HG02623 (cell line): ENCODE results near the gene SPRED3.
"Not testable (repeated sequence)": the region's sequence is repeated elsewhere in the genome, so short reads cannot be mapped to it uniquely, and the experiment has no call there.

Source experiments
- ATAC-seq: cut with Tn5 transposase; IDR thresholded peaks from one replicate; pipeline ENCODE4 v1.9.1; 2021; ENCODE audit warnings: moderate library complexity; ENCODE audit not compliant: unreplicated experiment

The SPRED3 gene

DNA sequence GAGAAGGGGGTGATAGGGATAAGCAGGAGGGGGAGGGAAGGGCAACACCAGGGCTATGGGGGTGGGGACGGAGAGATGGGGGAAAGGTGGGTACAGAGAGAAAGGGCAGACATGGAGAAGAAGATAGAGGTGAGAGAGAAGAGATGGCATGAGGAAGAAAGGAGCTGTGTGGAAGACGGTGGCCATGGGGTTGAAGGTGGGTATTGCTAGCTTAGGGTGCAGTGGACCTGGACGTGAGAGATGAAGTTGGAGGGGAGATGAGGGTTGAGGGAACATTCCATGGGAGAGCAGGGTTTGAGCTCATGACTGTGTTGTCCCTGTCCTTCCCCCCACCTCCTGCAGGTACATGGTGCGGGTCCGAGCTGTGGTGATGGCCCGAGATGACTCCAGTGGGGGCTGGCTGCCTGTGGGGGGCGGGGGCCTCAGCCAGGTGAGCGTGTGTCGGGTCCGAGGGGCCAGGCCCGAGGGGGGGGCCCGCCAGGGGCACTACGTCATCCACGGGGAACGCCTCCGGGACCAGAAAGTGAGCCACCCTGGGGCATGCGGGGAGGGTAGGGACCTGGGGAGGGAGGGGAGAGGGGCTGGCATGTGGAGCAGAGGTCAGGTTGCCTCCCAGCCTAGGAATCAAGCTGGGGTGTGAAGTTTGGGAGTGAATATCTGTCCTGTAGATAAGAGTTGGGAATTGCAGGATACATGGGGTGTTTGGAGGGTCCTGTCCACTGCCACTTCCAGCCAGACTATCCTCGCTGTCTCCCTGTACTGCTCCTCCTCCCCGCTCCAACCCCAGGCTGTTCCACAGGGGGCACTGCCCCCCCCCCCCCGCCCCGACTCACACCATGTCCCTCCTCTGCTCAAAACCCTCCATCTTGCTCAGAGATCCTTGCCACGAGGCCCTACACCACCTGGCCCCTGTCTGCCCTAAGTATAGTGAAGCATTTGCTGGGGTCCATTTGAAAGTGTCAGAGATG is 1.7 kb downstream of the SPRED3 start:
- ATAC-seq, result no peak

GRCh38 chr19:38391911-38392464 is 3.5 kb downstream of the SPRED3 start:
- ATAC-seq, result no peak

GRCh38 chr19:38392707-38393308 is 4.3 kb downstream of the SPRED3 start:
- ATAC-seq, result no peak

DNA sequence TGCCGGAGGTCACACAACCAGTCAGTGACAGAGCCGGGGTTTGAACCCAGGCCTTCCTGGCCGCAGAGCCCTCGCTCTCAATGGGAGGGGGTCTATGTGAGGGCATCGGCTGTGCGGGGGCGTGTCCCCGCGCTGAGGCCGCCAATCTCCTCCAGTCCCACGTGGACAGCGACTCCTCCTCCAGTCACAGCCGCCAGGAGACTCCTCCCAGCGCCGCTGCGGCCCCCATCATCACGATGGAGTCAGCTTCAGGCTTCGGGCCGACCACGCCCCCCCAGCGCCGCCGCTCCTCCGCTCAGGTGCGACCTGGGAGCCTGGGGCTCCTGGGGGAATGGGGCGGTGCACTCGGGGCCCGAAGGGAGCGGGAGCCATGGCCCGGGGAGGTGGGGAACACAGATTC is 6.0 kb downstream of the SPRED3 start:
- ATAC-seq, result no peak

- no peak for ATAC-seq
Observed at GRCh38 chr19:38395381-38396114, 7.1 kb downstream of the SPRED3 start.

DNA sequence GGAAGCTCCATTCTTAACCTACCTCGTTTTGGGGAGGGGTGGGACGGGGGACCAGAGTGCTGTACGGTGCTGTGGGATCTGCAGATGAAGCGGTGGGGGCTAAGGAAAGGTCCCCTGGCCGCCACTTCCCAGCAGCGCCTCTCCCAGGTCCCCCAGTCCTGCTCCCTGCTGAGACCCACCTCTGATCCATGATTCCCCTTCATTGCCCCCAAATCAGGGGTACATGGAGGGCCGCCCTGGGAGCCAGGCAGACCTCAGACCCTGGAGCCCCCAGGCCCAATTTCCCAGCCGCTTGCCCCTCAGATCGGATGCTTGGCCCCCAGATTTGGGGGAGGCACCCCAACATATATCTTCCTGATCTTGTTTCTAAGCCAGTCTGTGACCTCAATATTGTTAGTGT is 10.6 kb downstream of the SPRED3 start:
- no peak for ATAC-seq

DNA sequence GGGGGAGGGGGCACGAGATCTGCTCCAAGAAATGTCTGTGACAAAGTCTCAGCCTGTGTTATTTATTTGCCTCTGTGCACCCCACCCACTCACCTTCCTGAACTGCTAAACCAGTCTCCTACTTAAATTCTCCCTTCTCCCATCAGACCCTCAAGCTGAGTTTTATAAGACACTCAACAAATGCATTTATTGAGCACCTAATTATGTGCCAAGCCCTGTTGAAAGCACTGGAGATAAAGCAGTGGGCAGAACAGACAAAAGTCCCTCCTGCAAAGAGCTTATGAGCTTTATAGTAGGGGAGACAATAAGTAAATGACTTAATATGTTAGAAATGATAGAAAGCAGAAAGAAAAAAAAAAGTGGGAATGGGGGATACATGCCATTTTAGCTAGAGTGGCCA is 11.0 kb downstream of the SPRED3 start:
- ATAC-seq, result no peak

GRCh38 chr19:38400361-38400760 is 11.9 kb downstream of the SPRED3 start:
- ATAC-seq, result no peak

DNA sequence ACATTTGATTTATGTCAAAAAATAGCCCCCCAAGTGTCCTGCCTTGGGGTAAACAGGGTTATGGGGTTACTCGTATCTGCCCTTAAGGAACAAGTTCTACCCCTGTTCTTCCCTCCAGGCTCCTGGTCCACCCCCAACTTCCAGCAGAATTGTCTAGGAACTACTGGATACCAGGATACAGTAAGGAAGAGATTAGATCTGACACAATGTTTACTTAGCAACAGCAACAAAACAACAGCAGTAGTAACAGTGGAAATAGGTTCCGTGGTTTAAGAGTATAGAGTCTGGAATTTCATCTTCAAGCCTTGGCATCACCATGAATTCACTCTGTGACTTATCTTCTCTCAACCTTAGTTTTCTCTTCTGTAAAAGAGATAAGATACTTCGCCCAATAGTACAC is 12.7 kb downstream of the SPRED3 start:
- no peak for ATAC-seq

DNA sequence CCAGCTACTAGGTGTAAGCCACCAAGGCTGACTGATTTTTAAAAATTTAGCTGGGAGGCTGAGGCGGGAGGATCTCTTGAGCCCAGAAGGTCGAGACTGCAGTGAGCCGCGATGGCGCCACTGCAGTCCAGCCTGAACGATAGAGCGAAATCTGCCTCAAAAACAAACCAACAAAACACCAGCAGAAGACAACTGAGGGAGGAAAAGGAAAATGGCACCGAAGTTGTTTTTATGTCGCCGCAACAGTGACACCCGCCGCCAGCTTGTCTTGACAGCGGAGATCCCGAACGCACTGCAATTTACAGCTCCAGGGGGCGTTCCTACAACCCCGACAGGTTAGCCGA is 14.1 kb downstream of the SPRED3 start:
- ATAC-seq, result no peak

DNA sequence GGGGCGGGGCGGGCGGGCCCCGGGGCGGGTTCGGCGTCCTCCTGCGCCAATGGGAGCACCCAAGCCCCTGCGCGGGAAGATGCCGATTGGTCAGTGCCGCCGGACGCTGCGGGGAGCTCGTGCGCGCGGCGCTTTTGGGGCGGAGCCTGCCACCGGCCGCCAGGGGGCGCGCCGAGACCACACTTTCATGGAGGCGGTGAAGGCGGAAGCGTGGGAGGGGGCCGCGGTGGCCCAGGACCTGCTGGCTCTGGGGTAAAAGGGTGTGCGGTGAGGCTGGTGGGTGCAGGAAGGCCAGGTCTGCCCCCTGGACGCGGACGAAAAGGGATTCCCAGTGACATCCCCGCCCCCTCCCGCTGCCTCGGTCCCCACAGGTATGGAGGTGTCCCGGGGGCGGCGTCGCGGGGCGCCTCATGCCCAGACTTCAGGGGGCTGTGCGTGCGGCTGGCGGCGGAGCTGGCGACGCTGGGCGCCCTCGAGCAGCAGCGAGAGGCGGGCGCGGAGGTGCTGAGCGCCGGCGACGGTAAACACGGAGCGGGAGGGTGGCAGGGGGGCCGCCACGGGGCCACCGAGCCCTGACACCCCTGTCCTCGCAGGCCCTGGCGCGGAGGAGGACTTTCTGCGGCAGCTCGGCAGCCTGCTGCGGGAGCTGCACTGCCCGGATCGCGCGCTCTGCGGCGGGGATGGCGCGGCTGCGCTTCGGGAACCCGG is 14.6 kb downstream of the SPRED3 start, which contains the start of gene FAM98C:
Gene FAM98C (plus strand): TSS at position 127 of the 708 bp plus-strand sequence. CDS start 61 bp downstream, at position 188.
- peak; percentile 91 for ATAC-seq

DNA sequence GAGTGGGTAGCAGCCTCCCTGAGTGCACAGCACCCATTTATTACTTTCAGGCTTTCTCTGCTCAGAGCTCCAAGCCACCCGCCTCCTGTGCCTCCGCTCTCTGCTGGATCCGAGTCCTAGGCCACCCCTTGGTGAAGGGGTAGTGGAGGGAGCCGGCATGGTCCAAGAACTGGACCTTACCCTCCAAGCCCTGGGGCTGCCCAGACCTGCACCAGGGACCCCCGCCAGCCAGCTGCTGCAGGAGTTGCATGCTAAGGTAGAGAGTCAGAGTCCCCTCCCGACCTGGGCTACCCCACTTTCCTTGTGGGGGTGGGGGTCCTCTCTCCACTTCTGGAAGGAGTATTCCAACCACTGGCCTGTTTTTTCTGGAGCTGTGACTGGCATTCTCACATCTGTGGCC is 16.4 kb downstream of the SPRED3 start:
- ATAC-seq, result no peak

DNA sequence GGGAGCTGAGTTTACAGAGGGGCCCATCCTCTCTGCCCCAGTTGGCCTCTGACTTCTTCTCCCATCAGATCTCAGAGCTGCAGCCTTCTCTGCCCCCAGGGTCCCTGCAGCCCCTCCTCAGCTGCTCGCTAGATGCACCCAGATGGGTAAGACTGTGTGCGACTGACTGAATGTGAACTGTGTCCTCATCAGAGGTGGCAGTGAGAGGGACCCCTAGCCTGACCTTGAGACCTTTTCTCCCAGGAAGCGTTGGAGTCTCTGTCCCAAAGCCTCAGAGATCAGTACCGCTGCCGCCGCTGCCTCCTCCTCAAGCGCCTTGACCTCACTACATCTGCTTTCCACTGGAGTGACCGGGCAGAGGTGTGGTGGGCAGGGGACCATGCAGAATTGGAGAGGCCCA is 16.8 kb downstream of the SPRED3 start:
- ATAC-seq, result no peak

- no peak for ATAC-seq
Observed at GRCh38 chr19:38409631-38410133, 21.2 kb downstream of the SPRED3 start.

- ATAC-seq, result not testable (repeated sequence)
Observed at GRCh38 chr19:38410407-38410806, 21.9 kb downstream of the SPRED3 start.

- no peak for ATAC-seq
Observed at GRCh38 chr19:38411041-38411712, 22.7 kb downstream of the SPRED3 start.

GRCh38 chr19:38411898-38412297 is 23.4 kb downstream of the SPRED3 start:
- ATAC-seq, result not testable (repeated sequence)

DNA sequence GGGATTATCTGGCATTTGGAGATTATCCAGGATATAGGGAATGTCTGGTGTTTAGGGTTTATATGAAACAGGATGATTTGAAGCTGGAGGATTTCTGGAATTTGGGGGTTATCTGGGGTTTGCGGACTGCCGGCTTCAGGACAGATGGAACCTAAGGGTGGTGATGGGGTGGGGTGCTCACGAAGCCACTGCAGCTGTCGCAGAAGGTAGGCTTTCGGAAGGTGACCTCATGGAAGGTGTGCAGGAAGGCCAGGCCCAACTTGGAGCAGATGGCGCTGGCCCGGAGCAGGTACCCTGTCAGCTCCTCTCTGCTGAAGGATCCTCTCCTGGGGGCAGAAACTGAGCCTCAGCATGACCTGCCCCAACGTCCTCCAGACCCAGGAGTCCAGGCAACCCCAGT is 24.0 kb downstream of the SPRED3 start:
- ATAC-seq, result no peak

- ATAC-seq, result no peak
Observed at GRCh38 chr19:38412961-38413360, 24.5 kb downstream of the SPRED3 start.

DNA sequence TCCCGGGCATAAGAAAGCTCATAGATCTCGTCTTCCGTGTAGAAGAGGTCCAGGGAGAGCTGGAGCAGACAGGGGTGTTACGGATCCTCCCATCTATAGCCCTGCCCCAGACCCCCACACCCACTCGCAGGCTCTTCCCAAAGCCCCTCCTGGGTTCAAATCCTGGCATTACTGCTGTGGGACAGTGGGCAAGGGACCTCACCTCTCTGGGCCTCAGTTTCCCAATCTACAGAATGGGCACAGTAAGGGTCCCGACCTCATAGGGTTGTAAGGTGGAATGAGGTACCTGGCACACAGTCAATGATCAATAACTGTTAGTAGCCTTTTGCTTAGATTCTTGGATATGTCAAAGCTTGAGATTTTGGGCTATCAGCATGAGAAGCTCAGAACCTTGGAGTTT is 24.9 kb downstream of the SPRED3 start:
- no peak for ATAC-seq
